NCI-H1436 treated with DMSO at 0.1 percent for 48 hours (cell line): ENCODE data around the gene TMBIM6.

Experiments
- DNase-seq: peaks from one replicate; lab custom pipeline; 2025; lab: John Stamatoyannopoulos, UW

TMBIM6 gene

DNA sequence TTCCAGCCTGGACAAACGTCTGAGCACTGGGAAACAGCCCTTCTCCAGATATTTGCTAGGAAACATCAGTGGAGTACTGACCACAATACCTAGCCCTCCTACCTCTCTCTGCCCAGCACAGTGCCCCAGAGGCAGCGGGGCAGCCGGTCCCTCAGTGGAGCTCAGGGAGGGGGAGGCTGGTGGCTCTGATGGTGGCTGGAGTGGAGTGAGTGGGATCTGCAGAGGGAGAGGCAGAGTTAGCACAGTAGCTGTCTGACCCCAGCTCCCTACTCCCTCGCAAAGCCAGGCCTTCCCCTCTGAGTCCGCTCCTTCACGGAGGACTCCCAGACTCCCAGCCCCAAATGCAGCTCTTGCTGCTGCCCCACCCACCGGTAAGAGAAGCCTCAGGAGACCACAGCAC lies 56.9 kb downstream of the TMBIM6 start:
- no peak for DNase-seq

DNA sequence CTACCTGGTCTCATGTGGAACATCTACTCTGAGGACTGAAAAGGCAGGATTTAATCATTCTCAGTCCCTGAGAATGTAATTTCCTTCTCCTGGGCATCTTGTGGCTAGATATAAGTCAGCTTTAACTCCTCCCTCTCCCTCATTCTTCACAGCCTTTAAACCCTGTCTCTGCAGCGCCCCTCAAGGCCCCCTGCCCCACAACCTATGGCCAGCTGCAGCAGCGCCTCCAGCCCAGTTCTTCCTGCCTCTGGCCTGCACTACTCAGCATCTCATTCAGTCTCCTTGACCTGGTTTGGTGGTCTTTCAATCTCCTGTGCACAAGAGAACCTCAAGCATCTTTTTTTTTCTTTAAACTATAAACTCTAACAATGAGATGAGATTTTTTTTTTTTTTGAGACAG lies 57.6 kb downstream of the TMBIM6 start:
- DNase-seq: no peak

DNA sequence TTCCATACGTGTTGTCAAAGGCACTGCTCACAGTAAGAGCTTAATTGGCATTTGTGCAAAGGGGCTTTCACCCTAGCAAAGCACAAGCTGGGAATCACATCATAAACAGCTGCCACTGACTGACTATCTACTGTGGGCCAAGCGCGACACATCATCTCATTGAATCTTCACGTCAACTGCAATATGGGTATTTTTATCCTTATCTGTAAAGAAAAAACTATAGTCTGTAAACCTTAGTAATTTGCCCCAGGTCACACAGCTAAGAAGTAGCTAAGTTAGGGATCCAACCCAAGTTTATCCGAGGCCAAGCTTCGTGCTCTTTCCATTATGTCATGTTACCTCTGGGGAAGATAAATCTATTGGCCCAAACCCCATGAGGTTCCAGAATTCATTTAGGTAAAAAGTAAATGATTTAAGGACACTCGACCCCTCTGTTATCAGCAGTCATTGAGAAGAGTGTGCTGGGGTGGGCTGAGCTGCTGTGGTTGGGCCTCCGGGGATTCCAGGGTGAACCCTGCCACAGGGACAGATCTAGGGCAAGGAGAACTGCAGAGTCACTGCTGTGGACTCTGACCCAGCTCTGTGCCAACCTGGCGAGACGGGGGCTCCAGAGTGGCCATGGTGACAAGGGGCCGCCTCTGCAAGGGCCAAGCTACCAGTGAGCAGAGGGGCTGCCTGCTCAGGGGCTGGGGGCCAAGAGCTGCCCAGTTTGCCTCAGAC lies 59.2 kb downstream of the TMBIM6 start:
- DNase-seq: no peak

DNA sequence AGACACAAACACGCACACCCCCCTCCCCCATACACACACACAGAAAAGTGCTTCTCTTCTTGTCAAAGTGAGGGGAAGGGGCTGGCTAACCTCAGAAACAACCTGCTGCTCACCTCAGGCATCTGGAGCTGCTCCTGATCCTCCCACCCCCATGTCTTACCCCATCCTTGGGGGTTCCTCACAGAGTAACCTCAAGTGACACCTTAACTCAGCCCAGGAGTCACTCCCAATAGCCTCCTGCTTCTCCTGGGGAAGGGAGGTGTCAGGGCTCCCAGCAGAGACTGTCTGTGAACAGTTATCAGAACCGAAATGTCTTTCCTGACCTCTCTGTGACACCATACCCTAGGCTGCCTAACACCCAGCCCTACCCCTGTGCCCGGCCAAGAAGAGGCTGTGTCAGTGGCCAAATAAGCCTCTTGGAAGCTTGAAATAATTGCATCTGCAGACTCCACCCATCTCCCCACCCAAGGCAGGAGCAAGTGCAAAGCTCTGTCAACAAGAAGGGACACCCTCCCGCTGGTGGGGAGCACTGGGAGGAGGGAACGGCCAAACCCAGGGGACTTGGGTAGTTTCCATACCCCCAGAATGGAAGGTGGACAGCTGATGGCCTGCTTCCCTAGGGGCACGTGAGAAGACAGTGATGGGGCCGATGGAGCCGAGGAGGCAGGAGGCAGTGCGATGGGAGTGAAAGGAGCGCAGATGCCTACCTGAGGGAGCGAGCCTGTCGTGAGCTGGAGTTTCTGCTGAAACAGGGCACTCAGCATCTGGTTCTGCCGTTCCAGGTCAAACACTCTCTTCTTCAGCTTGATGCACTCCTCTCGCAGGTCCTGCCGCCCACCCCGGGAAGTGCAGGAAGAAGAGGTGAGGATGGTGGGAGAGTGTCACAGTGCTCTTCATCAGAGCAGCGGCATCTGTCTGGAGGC lies 60.0 kb downstream of the TMBIM6 start:
- no peak for DNase-seq

DNA sequence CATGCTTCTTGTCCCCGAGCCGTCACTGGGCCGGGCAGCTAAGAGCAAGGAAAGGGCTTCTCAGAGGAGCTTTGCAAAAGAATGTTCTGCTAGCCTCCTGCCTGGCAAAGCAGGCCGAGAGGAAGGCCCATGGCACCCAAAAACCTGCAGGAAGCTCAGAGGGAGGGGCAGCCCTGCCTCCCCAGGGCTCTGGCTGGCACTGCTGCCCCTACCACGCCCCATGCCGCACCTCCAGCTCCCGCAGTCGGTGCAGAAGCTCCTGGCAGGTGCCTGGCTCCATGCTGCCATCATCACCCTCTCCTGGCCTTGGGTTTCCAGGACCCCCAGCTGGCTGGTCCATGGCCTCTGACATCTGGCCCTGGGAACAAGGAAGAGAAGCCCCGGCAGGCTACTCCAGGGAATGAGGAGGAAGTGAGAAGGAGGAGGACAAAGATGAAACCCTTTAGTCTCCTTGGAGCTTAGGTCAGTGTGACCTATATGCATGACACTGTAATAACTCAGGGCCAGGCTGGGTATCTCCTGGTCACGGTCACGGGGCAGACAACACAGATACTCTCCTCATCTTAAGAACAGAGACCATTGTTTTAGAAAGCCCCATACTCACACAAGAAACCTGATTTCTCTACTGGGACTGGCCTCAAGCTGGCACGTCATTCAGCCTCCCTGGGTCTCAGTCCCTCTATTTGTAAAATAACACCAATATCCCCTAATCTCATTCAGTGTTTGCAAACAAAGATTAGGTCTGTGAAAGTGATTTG lies 62.5 kb downstream of the TMBIM6 start:
- DNase-seq: no peak

DNA sequence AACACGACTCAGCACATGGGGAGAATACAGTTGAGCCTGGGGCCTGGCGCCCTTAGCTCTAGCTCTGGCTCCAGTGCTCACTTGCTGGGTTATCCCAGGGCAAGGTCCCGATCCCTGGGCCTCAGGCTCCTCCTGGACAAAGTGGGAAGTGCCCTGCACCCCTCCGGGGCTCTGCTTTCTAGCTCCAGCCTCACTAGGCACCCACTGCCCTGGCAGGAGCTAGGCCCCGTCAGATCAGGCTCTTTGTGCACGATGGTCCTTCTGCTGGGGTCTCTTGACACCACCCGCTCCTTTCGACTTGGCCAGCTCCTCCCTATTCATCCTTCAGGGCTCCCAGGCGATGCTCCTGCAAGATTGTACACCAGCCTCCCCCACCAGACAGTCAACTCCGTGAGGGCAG lies 63.5 kb downstream of the TMBIM6 start:
- no peak for DNase-seq

DNA sequence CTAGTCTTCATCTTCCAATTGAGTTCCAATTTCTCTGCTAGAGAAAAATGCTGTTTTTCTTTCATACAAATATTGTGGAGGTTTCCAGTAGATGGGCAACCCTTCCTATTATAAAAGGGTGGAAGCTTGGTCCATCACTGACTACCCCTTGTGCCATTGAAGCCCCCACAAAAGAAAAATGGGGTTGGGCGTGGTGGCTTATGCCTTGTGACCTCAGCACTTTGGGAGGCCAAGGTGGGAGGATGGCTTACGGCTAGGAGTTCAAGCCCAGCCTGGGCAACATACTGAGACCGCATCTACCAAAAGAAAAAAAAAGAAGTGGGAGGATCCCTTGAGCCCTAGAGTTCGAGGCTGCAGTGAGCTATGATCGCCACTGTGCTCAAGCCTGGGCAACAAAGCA lies 64.1 kb downstream of the TMBIM6 start:
- DNase-seq: no peak

DNA sequence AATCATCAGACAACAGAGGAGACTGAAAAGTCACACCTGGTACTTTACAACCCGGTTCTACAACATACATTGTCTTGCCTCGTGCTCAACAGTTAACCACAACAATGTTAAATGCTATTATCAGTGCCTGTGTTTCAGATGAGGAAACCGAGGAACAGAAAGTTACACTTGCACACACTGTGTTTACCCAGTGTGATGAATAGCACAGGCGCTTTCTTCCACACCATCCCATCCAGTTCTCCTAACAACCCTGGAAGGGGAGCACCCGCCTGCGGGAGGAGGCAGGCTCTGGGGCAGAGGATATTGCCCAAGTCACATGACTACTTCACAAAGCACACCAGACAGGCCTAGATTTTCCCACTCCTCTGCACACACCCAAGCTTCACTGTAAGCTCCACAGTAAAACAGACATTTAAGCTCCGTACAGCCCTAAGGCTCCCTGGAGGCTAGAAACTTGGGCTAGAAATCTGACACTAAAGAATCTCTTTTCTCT lies 65.0 kb downstream of the TMBIM6 start:
- no peak for DNase-seq

DNA sequence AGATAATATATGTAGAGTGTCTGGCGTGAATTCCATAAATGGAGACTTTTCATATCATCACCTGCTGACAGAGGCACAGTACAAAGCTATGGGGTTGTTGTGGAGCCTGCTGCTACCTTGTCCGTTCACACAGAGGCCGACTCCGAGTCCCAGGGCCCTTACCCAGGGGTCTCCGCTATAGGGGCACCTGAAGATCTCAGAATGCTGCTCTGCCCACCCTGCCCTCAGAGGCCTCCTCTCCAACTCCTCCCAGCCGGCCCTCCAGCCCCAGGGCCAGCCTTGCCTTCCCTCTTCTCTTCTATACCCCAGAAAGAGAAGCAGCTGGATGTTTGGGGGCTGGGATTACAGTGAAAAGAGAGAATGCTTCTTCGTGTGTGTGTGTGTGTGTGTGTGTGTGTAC lies 65.5 kb downstream of the TMBIM6 start:
- no peak for DNase-seq

DNA sequence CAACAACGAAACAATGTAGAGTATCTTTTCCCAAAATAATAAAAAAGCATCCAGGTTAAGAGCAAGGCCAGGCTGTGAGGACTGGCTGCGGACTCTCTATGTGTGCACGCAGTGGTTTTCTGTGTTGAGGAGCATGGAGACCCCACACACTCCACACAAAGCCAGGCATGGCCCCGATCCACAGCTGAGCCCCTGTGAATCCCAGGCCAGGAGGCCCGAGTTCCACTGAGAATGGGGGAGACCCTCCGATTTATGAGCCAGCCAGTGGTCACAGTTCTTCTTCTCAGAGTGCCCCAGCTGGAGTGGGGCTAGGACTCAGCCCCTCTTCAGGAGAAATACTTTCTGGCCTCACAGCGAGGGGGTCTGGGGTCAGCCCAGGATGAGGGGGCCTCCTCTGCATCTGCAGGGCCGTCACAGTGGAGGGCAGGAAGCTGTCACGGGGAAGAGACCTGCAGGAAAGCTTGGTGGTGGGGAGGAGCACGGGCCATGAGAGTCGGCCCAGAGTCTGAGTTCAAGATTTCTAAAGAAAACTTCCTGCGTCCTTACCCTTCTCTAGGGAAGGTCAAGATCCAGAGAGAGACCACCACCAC lies 66.7 kb downstream of the TMBIM6 start:
- DNase-seq: no peak

DNA sequence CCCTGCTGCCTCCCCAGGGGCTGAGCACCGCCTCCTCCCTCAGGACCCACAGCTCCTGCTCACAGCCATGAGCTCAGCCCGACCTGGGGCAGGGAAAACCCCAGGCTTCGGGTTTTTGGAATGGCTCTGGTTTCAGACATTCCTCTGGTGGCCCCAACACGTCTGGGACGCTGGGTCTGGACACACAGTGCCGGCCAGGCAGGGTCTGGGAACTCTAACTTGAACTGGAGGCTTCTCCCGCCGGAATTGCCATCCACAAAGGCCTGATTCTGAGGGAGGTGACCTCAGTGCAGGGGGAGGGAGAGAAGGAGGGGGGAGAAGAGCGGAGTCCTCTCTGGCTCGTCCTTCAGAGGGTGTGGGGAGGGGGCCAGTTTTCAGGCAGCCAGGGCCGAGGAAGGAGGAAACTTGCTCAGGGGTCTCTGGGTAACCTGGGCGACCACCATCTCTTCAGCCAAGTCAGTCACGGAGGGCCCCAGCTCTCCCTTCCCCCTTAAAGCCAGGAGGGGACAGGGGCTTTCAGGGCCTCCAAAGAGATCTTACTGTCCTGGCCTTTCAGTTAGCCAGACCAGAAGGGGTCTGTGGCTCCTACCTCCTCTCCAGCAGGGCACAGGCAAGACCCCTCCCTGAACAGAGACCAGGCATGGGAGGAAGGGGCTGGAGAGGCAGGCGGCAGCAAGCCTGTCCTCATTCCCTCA lies 67.5 kb downstream of the TMBIM6 start:
- DNase-seq: no peak

DNA sequence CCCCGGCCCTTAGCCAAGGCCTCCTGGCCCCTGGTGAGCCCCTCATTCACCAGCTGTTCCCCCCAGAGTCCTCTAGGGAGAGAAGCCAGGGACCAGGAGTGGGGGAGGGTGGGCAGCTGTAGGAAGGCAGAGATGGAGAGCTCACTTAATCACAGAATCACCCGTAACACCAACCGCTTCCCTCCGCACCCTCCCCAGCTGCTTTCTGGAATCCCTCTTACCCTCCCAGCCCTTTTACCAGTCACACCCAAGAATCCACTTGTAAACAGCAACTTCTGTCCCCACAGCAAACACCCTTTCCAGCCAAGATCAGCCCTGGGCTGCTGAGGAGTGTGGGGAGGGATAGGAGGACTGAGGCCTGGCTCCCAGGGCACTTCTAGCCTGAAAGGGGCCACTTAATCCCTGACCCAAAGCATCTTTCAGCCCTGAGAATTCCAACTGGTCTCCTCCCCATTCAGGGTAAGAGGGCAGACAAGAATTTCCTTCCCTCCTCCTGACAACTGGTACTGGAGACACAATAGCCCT lies 68.1 kb downstream of the TMBIM6 start:
- no peak for DNase-seq

DNA sequence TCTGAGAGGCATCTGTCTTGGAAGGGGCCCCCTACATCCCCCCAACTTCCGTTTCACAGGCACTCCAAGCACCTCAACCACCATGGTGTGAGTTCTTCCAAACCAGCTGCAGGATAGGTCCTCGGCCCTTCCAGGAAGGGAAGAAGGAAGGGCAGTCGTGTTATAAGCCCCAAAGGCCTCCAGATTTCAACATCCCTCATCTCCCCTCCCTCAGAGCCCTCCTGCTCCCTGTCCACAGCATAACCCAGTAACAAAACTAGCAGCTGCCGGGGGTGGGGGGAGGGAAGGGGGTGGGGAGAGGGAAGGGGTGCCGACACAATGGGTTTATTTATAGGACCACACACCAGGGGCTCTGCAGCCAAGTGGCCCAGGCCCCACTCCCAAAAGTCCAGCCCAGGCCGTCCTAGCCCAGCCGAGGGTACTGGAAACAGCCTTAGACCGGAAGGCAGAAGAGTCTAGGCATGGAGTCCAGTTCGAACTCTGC lies 68.6 kb downstream of the TMBIM6 start:
- DNase-seq: no peak

DNA sequence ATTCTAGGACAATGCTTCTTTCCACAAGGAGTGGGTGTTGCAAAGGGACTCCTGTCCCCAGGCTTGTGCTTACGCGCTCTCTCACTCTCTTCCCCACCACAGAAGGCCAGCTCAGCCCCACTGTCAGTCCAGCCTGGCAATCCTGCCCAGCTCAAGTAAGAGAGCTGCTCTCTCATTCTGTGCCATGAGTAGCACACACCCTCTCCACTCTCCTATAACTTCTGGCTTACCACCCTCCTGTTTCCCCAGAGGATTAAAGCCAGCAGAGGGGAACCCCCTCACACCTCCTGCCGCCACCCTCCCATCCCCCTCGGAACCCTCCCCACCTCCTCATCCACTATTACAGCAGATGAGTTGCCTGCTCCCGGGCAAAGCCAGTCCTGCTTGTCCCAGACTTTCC lies 69.8 kb downstream of the TMBIM6 start:
- no peak for DNase-seq

DNA sequence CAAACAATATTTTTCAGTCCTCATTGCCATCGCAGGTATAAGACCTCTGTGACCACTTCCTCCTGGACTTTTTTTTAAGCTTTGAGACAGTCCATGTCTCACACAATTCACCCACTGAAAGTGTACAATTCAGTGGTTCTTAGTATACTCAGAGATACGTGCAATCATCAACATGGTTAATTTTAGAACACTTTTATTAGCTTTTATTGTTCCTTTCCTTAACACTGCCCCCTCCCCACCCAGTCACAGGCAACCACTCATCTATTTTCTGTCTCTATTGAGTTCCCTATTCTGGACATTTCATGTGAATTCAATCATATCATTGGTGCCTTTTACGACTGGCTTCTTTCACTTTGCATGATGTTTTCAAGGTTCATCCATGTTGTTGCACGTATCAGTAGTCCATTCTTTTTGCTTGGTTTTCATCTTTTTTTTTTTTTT lies 70.6 kb downstream of the TMBIM6 start:
- DNase-seq: no peak

DNA sequence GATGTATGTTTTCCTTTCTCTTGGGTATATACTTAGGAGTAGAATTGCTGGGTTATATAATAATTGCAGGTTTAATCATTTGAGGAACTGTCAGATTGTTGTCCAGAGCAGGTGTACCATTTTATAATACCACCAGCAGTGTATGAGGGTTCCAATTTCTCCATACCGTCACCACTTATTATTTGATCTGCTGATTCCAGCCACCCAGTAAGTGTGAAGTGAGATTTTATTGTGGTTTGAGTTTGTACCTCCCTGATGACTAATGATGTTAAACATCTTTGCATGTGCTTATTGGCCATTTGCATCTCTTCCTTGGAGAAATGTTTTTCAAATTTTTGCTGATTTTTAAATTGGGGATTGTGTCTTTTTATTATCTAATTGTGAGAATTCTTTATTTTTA lies 71.8 kb downstream of the TMBIM6 start:
- no peak for DNase-seq
